ENCODE measurements around the gene ABL1. TPM values are rescaled to one million over a fixed set of nuclear protein-coding genes. Genes with fewer than 3 reads are reported as not detected.
A peak's percentile ranks its signal among the peaks of the same experiment; 100 is the strongest.
"Not testable (repeated sequence)": the region's sequence is repeated elsewhere in the genome, so short reads cannot be mapped to it uniquely, and the experiment has no call there.

The ABL1 gene
- total RNA-seq (2014; rRNA removed; shearing (Covaris generic)): 14.4 and 33.0 TPM in 2 replicates

DNA sequence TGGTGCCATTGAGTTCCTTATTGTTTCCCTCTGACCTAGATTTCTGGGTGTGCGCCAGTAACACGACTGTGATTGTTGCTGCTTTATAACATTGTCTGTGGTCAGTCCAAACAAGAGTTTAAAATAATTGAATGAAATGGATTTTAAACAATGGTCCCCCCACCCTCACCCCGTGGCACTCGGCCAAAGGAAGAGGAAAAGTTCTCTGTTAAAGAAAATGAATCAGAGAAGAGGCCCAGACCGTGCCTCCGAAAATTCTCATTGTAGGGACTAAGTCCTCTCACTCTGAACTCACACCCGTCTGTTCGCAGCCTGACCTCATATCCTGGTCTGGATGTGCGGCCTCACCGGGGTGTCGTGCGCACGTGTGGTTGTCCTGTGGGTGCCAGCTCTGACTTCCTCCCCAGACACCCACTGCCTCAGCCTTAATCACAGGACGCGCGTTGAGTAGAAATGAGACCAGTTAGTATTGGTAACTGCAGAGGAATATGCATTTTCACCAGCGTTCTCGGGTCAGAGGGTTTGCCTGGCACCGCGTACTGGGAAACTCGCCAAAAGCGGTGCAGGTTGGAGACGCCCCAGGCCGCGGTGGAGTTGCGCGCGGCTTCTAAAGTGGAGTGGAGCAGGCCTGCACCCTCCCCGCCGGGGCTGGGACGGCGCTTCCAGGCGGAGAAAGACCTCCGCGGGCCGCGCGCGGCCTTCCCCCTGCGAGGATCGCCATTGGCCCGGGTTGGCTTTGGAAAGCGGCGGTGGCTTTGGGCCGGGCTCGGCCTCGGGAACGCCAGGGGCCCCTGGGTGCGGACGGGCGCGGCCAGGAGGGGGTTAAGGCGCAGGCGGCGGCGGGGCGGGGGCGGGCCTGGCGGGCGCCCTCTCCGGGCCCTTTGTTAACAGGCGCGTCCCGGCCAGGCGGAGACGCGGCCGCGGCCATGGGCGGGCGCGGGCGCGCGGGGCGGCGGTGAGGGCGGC lies at the start of gene ABL1:
Gene ABL1, plus strand, starts transcription at position 884 of the 966 bp plus-strand sequence. CDS start 193 bp downstream, outside the sequence.
- peak; percentile 90 for DNase-seq (ENCODE audit: low read depth)

DNA sequence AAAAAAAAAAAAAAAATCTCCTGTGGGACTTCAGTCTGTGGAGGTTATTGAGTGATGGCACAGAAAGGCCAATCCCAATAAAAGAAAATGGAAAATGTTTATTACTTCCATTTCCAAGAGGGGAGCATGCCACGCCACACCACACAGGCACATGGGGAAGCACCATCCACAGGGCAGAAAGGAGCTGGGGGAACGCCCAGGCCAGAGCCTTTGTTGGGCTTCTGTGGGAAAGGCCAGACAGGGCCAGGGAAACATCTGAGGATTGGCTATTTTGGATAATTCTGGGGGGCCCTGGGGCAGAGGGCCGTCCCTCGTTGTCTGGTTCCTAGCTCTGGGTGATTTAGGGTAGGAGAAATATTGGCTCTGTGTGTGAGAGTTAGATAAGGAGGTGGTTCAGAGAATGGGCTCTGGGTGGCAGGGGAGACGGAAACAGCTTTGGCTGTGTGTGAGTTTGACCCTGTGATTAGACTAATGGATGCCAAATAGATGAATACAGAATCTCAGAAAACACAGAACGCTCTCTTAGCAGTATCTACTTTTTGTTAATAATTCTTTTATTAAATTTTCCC lies 49.0 kb upstream of the ABL1 start:
- no peak for DNase-seq (ENCODE audit: low read depth)

DNA sequence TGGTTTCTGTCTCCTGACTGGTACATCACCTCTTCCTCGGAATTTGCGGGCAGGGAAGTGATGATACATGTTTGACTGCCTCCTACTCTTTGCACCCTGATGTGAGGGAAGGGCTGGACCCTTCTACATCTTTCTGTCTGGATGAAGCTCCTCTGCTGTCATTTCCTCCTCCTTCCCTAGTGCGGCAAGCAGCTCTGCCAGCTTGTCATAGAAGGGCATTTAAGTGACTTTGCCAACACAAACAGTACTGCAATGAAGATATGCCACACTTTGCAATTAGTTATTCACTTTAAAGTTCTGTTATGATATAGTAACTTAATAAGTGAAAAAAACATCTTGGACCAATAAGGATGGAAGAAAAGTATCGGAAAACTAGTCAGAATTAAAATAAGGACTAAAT lies 48.5 kb upstream of the ABL1 start:
- DNase-seq (ENCODE audit: low read depth): no peak

DNA sequence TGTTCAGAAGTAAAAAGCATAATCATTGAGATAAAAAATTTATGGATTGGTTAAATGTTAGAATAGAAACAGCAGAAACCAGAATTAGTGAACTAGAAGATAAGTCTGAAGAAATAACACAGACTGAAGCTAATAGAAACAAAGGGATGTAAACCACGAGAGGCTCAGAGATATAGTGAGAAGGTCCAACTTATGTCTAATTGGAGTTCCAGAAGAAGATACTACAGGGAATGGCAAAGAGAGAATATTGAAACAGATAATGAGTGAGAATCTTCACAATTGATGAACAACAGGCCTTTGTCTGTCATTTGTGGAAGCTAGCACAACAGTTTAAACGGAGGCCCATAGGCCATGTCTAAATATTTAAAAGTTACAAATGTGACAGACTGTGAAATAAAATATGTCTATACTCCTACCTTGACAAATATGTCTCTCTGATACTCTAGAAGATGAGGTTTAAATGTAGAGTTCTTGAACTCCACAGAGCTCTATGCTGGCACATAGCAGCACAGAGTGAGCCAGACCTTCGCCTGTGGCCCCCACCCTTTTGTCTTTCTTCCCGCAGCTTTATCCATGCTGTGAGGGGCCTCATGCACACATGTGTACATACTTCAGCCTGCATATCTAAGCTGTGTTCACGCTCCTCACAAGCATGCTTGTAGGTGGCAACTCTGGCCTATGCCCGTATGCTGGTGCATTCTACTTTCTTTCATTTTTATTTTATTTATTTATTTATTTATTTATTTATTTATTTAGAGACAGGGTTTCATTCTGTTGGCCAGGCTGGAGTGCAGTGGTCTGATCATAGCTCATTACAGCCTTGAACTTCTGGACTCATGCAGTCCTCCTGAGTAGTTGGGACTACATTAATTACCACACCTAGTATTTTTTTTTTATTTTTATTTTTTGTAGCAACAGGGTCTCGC lies 45.0 kb upstream of the ABL1 start:
- no peak for DNase-seq (ENCODE audit: low read depth)

DNA sequence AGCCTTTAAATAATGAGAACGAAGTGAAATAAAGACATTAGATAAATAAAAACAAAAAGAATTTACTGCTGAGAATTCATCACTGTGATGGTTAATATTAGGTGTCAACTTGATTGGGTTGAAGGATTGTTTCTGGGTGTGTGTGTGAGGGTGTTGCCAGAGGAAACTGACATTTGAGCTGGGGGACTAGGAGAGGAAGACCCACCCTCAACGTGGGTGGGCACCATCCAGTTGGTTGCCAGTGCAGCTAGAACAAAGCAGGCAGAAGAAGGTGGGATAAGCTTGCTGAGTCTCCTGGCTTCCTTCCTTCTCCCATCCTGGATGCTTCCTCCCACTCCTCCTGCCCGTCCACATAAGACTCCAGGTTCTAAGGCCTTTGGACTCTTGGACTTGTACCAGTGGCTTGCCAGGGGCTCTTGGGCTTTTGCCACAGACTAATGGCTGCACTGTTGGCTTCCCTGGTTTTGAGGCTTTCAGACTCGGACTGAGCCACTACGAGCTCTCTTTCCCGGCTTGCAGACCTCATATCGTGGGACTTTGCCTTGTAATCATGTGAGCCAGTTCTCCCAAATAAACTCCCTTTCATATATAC lies 43.7 kb upstream of the ABL1 start:
- DNase-seq (ENCODE audit: low read depth): no peak

DNA sequence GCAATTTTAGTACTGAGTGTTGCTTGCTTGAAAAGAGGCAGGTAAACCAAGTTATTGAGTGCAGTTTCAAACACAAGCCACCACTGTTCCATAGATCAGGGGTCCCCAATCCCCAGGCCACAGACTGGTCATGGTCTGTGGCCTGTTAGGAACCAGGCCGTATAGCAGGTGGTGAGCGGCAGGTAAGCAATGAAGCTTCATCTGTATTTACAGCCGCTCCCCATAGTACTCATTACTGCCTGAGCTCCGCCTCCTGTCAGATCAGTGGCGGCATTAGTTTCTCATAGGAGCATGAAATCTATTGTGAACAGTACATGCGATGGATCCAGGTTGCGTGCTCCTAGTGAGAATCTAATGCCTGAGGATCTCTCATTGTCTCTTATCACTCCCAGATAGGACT lies 41.5 kb upstream of the ABL1 start:
- DNase-seq (ENCODE audit: low read depth): no peak

DNA sequence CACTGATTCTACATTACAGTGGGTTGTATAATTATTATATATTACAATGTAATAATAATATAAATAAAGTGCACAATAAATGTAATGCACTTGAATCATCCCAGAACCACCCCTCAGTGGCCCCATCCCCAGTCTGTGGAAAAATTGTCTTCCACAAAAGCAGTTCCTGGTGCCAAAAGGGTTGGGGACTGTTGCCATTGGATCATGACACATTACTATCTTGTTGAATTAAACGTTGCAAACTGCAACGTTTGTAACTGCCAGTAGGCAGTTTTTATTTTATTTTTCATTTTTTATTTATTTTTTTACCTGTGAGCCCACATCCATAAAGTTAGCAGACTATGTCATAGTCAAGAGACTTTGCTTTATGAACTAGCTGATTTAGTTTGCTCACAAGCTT lies 41.0 kb upstream of the ABL1 start:
- DNase-seq (ENCODE audit: low read depth): not testable (repeated sequence)

DNA sequence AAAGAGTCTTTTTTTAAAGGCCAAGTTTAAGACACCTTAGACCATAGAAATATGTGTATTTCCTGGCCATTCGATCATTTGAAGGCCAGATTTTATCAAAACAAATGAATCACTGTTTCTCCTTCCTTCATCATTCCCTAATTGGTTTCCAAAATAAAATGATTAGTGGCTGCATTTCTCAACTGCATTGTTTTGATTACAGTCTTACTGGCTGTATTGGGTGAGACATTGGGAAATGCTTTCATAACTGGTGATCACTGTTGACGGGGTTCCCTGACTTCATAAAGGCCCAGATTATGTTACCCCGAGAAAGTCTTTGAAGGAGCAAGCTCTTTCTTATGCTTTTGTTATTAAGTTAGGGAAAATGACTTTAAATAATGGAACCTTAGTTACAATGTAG lies 40.6 kb upstream of the ABL1 start:
- DNase-seq (ENCODE audit: low read depth): peak; percentile 57

DNA sequence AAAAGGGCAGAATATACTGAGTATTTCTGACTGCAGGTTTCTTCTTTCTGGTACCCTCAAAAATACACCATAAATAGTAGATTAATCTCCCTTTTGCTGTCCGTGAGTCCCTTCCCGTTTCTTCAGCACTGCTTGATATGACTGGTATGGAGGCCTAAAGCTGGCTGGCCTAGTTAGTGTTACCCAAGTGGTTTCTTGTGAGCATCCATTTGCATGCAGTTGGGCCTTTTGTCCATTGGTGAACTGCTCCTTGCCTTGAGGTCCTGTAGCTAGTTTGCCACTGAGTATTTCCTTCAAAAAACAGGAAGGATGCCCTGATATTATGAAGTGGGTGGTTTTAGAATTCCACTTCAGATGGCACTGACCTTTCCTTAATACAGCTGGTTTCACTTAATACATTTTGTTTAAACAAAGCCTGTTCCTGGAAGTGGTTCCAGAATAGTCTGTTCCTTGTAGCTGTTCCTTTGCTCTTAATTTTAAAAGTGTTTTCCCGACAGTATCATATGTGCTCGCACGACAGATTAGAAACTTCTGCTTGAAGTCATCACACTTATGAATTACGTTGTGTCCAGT lies 40.0 kb upstream of the ABL1 start:
- no peak for DNase-seq (ENCODE audit: low read depth)

DNA sequence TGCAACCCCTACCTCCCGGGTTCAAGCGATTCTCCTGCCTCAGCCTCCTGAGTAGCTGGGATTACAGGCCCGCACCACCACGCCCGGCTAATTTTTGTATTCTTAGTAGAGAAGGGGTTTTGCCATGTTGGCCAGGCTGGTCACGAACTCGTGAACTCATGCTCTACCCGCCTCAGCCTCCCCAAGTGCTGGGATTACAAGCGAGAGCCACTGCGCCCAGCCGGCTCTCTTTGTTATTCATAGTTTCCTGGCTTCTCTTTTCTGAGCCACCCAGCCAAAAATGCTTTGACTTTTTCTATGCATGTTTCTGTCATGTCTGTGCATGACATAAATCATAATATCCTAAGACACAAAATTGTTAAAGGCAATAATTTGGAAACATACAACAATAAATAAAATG lies 31.9 kb upstream of the ABL1 start:
- not testable (repeated sequence) for DNase-seq (ENCODE audit: low read depth)

DNA sequence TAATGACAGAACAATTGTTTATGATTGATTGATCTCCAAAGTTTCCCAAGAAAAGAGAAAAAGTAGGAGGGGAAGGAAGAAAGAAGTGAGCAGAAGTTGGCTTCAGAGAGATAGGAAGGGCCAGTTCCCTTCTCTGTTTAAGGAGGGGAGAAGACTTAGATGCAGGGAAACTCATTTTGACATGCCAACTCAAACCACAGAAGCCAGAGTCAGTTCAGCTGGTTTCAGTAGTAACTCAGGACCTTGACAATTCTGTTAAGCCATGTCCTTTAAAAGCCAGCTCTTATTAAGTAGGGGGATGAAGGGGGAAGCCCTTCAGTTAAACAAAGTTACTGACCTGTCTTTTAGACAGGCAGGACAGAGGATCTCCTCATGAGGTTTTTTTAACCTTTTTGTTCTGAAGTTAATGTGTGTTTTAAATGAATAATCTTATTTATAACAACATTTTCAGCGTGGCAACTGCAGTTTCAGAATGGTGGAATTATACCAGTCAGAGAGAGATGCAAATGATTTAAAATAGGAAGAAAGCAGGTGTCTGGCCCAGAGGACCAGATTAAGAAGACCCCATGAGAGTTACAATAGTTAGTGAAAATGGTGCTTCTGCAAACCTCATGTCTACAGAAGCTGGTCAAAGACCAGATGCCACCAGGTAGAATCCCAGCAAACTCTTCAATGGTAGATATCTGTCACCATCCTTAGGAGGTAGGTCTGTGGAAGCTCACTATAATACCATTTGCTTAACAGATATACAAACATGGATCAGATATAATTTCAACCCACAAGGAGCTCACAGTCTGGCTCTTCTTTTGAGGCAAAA lies 29.3 kb upstream of the ABL1 start:
- peak; percentile 32 for DNase-seq (ENCODE audit: low read depth)

DNA sequence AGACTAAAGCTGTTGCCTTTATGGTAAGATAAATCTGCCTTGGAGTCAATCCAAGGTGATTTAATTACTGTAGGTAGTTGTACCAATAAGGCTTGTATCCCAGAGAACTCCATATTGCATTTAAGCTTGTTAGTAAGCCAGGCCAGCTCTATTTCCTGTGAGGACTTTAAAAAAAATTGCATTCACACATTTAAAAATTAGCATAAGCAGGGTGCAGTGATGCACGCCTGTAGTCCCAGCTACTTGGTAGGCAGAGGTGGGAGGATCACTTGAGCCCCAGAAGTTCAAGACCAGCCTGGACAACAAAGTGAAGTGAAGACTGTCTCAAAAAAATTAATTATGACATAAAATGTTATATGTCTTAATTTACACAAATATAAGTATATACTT lies 28.7 kb upstream of the ABL1 start:
- DNase-seq (ENCODE audit: low read depth): no peak

DNA sequence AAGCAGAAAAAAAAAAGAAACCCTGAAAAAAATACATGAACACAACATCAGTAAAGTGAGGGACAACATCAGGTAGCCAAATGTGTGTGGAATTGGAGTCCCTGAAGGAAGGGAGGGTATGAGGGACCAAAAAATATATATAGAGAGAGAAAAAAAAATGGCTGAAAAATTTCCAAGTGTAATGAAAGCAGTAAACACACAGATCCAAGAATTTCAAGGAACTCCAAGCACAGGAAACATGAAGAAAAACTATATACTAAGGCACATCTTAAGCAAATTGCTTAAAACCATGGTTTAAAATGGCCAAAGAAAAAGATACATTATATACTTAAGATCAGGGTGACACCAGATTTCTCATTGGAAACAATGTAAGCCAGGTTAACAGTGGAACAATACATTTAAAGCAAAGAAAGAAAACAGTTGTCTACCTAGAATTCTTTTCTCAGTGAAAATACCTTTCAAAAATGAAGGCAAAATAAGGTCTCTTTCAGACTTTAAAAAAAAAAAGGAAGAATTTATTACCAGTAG lies 24.4 kb upstream of the ABL1 start:
- no peak for DNase-seq (ENCODE audit: low read depth)

DNA sequence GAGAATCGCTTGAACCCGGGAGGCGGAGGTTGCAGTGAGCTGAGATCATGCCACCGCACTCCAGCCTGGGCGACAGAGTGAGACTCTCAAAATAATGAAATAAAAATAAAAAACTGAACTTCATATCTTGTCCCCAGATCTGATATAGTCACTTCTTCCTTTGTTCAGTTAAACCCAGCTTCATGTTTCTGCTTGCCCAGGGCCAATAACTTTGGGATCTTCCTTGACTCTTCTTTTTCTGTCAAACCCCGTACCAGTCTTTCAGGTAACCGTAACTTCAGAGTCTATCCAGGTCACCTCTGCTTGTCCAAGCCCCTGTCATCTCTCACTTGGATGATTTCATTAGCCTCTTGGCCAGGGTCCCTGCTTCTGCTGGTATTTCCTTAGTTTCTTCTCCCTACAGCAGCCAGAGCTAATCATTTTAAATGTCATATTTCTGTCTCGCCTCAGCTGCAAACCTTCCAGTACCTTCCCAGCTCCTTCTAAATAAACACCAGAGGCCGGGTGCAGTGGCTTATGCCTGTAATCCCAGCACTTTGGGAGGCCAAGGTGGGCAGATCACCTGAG lies 19.7 kb upstream of the ABL1 start:
- DNase-seq (ENCODE audit: low read depth): peak; percentile 27

DNA sequence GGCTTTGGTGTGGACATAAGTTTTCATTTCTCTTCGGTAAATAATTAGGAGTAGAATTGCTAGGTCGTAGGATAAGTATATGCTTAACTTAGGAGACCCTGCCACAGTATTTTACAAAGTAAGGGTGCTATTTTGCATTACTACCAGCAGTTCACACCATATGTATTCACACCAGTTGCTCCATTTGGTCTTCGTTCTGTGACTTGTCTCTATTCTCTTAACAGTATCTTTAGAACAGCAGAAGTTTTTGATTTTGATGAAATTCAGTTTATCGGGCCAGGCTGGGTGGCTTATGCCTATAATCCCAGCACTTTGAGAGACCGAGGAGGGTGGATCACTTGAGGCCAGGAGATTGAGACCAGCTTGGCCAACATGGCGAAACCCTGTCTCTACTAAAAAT lies 17.1 kb upstream of the ABL1 start:
- no peak for DNase-seq (ENCODE audit: low read depth)

DNA sequence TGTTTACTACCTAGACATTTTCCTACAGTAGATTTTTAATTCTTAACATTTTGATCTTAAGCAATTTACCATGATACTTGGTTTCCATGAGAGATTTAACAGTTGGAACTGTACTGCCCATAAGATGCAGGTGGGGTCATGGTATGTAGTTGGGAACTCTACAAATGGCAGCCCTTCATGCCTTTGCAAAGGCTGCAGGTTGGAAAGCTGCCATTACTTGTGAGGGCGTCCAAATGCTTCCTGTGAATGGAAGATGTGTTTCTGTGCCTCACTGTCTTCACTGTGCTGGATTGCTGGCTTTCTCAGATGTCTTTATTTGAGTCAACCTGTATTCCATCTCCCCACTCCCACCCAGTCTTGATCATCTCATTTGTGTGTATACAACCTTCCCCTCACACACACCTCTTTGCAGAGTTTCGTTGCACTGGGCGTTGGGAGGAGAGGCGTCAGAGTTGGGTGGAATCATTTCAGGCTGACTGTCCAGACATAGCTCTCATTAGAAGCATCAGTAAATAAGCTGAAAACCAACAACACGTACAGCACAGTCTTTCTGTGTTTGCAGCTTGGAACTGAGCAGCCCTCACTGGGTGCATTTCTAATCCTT lies 14.8 kb upstream of the ABL1 start:
- no peak for DNase-seq (ENCODE audit: low read depth)

DNA sequence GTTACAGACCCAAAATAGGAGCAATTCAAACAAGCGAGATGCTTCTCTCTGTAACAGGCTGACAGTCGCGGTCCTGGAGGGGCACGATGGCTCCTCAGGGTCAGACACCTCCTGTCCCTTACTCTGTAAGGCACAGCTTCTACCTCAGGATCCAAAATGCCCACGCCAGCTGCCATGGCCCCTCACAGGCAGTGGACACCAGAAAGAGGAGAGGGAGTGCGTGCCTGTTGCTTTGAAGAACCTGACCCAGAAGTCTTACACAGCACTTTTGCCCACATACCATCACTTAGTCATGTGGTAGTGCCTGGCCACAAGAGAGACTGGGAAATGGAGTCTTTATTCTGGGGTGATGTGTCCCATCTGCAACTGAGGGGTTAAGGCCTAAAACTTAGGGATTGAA lies 11.6 kb upstream of the ABL1 start:
- no peak for DNase-seq (ENCODE audit: low read depth)

DNA sequence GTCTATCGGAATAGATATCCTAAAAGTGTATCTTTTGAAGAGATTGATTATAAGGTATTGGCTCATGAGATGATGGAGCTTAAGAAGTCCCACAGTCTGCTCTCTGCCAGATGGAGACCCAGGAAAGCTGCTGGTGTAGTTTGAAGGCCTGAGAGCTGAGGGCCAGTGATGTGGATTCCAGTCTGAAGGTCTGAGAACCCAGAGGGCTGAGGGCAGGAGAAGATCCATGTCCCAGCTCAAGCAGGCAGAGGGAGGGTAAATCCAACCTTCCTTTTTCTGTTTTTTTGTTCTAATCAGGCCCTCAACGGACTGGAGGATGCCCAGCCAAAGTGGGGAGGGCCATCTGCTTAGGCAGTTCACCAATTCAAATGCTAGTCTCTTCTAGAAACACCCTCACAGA lies 11.0 kb upstream of the ABL1 start:
- no peak for DNase-seq (ENCODE audit: low read depth)

DNA sequence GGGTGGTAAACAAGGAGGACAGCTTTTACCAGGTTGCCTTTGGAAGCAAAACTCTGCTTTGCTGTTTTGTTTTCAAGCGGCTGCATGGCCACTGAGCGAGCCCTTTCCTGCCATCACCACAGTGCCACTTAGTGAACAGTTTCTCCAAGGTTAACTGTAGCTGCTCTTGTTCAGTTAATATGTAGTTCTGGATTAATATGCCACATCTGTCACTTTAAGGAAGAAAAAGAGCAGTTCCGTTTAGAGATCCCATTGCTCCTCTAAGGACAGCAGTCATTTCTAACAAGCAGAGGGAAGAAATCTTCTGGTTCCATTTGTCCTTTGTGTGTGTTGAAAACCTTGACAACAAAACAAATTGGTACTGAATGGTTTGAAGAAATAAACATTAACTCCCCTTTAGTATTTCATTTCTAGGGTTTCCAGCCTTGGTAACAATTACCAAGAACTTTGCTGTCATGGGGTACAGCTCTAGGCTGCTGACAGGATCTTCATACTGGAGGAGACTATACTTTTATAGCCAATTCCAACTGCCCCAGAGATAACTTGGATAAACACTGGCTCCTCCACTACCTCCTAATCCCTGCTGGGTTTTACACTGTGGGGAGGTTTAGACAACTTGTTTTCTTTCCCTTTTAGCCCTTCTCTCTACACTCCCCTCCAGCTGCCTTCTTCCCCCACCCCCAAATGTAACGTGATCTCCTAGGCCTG lies 10.3 kb upstream of the ABL1 start:
- peak; percentile 72 for DNase-seq (ENCODE audit: low read depth)
